PC-9 (cell line): ENCODE data around the gene ZNF736.

Experiments used
- CTCF ChIP-seq: fragments of 200-600 bp; sonication (generic); conservative IDR thresholded peaks from 2 replicates; pipeline ENCODE4 v1.6.1; 2017; ENCODE audit warnings: mixed run types, antibody characterized with exemption, mild to moderate bottlenecking, moderate library complexity
- EZH2 ChIP-seq: fragments of 200-600 bp; sonication (generic); IDR thresholded peaks from 2 replicates; pipeline ENCODE4 v1.8.0; 2017; ENCODE audit warnings: antibody characterized with exemption, low read depth

- TF ChIP-seq CTCF, result no peak
- no peak for TF ChIP-seq EZH2
Measured at GRCh38 chr7:64310426-64310825, 3.3 kb upstream of the ZNF736 start.
